HG03378 (cell line): ENCODE results near the gene PAK1.

Experiments
- ATAC-seq: cut with Tn5 transposase; IDR thresholded peaks from one replicate; pipeline ENCODE4 v1.9.1; 2021; ENCODE audit warnings: mild to moderate bottlenecking, moderate library complexity; ENCODE audit not compliant: unreplicated experiment

PAK1 gene

DNA sequence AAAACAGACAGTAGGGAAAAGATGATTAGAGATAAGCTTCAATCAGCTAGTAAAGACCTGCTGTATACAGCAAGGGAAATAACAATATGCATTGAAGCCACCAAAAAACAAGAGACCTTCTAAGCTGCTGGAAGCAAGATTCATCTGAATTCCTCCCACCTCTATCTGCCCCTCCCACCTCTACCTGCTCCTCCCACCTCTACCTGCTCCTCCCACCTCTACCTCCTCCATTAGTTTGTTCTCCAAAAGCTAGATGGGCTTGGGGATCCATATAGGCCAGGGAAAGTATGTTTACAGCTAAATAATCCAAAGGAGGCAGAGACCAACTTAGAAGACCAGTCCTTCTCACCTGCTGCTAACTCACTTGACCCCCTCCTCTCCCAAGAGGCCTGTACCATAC lies 33.2 kb downstream of the PAK1 start:
- no peak for ATAC-seq

DNA sequence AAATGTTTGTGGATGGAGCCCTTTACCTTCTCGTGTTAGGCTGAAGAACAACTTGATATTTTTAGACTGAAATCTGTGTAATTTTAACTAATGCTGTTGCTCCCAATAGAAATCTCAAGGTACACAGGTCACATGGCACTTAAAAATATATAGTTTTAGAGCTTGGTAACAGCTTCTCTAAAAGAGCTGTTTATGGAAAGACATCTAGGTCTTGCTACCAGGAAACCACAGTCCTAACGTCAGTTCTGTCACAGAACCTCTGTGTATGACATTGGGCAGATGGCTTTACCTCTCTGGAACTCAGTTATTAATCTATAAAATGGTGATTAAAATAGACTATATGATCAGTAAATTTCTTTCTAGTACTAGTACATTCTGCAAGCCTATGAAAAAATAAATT lies 35.4 kb downstream of the PAK1 start:
- no peak for ATAC-seq

DNA sequence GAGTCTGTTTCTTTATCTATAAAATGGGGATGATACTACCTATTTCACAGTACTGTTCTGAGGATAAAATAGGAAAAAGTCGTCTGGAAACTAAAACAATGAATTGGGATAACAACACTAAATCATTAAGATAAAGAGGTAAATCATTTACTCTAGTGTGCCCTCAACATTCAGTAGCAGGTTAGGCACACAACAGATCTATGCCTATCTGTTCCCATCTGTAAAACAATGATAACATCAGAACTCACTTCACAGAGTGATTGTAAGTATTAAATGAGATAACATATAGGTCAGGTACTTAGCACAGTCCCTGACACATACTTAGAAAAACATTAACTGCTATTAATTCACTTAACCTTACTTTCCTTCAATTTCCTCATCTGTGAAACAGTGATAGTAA lies 36.9 kb downstream of the PAK1 start:
- ATAC-seq: no peak

DNA sequence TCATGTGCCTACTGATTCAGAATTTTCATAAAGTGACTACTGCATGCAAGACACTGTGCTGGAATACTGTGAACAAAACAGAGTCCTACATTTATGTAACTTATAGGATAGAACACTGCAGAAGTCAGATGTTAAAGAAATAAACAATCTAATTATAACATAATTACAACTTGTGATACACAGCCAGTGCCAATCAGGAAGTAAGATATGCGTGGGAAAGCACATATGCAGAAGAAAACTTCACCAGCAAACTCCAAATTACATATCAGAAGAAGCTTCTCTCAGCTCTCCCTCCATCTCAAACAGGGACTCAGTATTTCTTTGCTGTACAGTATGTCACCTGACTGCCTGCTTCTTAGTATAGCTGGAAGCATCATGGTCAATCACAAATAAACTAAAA lies 37.4 kb downstream of the PAK1 start:
- ATAC-seq: no peak

DNA sequence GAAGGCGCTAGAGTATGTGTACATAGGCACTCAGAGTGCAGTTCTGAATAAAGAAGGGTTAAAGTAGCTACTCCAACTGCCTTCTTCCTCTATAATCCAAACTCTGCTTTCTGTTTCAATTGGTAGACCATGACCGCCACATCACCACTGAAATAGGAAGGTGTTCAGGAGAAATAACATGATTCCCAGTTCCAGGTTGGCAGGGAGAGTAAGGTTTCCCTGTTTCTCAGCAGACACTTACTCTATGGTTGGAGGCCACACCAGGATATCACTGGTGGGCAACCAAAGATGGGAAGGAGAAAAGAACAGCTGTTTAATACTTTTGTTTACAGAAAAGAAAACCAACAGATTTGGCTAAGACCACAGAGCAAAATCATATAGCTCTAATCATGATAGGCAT lies 37.9 kb downstream of the PAK1 start:
- ATAC-seq: no peak

DNA sequence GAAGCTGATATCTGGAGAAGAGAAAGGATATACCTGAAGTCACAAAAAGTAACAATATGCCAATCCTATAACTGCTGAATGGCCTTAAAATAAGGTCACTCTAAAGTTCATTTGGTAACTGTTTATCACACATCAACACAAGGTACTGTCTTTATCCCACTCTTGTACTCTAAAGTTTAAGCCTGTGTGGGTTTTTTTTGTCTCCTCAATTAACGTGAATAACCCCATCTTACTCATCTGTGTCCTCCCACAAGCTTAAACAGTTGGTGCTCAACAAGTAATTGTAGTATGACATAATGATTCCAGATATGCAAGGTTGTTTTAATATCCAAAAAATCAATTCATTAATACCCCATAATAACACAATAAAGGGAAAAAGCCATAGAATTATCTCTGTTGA lies 42.1 kb downstream of the PAK1 start:
- no peak for ATAC-seq

DNA sequence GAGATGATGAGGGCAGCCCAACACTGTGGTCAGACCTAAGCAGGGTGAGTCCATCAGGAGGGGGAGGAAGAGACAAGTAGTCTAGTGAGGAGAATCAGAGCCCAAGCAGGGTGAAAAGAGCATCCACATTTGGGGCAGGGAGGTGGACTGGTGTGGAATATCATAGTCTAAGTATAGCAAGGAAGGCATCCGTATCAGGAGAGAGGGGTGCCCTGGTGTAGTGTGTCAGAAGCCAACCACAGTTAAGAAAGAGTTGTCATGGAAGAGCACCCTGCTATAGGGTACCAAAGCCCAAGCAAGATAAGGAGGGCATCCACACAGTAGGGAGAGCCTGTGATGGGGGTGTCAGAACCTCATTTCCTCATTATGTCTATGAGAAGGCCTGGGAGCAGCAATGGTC lies 45.3 kb downstream of the PAK1 start:
- ATAC-seq: no peak

DNA sequence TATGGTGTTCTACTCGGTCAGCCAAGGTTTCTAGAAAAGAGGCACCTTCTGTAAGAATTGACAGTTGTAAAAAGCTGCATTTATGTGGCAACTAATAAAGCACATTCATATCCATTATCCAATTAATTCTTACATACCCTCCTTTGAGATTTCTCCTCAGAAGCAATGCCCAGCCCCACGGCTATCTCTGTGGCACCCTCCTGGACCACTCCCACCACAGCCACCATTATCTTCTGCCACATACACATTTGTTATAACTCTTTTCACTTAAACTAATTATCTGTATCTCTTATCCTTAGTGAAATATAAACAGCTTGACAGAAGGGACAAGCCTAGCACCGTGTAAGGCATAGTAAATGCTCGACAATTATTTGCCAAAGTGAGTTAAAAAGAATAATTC lies 48.5 kb downstream of the PAK1 start:
- ATAC-seq: no peak

DNA sequence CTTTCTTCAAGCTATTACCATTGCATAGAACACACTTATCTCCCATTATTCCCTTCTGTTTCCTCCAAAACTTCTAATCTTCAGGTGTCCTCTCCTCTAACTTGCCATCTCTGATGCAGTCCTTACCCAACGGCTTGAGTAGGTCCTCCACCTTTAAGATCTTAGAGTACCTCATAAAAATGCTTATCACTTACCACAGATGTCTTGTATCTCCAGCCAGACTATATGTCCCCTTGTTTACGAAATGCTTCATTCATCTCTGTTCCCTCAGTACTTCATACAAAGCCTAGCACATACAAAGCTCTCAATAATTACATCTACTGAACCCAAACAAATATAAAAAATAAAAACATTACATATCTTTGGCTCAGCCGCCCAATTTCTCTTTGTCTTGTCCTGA lies 49.2 kb downstream of the PAK1 start:
- no peak for ATAC-seq

DNA sequence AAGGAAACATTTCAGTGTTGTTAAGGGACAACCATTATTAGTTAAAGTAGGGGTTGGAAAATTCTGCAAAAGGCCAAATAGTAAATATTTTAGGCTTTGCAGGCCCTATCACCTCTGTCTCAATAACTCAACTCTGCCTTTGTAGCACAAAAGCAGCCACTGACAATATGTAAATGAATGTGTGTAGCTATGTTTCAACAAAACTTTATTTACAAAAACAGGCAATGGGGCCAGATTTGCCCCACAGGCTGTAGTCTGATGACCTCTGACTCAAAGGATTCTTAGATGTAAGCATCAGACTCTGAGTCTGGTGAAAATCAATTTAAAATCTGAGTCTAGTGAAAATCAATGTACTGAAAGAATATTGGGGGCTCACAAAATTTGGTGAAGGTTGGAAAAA lies 50.3 kb downstream of the PAK1 start:
- ATAC-seq: no peak

DNA sequence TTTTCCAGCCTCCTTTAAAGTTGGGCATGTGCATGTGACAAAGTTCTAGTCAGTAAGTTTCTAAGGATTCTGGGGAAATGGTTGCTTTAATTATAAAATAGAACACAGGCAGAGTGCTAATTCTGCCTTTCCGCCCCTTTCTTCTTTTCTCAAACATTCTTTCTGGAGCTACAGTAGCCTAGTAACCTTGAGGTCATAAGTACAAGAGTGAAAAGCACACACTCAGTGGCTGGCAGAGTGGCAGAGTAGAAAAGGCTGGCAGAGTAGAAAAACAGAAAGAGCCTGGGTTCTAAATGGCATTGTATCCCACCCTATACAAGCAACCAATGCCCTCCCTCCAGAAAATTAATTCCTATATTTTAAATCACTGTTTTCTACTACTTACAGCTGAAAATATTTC lies 51.2 kb downstream of the PAK1 start:
- no peak for ATAC-seq

DNA sequence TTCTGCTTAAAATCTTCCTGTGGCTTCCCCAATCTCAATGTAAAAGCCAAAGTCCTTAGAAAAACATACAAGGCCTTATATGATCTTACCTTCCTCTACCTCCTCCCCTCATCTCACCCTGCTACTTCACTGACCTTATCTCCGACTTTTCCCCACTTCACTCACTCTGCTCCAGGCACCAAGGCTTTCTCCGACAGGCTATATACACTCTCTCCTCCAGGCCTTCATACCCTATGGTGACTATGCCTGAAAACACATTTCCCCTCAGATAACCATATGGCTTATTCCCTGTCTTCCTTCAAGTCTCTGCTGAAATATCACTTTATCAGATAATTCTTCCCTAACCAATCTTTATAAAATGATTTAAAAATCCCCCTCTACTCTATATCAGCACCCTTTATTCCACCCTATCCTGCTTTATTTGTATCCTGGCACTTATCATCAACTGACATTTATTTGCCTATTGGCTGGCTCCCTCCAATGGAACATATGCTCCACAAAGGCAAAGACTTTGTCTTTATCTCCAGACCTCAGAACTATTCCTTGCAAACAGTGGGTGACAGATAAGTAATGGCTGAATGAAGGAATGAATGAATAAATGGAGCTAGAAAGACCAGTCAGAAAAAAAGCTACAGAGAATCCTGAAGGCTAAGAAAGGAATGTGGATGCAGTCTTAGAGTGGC lies 52.7 kb downstream of the PAK1 start:
- no peak for ATAC-seq

DNA sequence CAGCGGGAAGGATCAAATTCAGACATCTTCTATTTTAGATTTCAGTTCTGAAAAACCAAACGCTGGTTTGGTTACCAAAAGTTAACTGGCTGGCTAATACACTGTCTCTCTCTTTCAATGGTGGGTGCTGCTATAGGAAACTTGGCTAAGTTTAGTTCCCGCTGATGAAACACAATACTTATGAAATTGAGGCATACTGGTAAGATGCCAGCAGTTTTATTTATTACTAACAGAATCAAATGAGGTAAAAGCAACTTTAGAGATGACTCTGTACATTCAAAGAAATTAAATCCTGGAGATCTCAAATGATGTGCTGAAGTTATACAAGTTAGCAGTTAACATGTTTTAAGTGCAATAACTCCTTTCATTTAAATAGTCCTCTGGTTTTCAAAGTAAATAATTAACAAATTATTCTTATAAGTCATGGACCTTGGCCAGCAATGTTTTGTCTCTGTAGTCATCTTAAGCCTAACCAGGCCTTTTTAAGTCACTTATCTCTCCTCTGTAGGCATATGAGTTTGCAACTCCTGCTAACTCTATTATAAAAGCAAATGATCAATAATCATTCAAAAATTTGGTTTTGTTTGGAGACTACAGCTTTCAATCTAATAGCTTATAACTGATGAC lies 54.8 kb downstream of the PAK1 start:
- no peak for ATAC-seq

DNA sequence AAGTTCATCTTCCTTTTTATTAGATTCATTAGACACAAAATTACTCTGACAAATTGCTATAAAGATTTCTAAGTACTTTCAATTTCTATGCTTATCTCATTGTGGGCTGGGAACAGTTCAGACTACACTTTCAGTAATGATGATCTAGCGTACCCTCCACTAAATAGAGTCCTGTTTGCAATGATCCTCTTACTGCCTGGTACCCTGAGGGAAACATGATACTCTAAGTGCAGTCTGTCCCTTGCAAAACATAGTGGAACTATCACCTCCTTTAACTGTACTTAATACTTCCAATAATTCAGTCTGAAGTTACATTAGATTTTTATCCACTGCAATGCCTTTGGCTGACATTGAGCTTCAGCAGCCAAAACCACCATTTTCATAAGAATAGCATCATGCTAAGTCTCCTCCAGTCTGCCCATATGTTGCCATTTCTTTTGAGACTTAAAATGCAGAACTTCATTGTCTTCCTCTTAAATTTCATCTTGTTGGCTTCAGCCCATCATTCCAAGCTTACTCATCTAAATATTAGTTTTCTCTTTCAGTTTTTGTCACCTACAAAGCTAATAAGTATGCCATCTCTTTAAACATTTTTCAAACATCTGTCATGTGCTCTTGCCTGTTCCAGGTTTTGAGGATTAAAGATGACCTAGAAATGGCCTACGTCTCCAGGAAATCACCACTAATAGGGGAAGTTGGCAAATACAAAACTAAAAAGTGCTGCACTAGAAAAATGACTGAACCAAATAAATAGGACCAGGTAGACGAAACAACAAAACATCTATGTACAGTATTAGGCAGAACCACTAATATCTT lies 55.5 kb downstream of the PAK1 start:
- ATAC-seq: no peak

DNA sequence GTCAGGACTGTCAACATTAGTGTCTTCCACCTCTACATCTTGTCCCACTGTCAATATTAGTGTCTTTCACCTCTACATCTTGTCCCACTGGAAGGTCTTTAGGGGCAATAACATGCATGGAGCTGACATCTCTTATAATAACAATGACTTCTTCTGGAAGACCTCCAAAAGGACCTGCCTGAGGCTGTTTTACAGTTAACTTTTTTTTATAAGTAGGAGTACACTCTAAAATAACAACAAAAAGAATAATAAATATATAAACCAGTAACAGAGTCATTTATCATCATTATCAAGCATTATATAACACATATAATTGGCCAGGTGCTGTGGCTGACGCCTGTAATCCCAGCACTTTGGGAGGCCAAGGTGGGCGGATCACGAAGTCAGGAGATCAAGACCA lies 57.5 kb downstream of the PAK1 start:
- no peak for ATAC-seq

DNA sequence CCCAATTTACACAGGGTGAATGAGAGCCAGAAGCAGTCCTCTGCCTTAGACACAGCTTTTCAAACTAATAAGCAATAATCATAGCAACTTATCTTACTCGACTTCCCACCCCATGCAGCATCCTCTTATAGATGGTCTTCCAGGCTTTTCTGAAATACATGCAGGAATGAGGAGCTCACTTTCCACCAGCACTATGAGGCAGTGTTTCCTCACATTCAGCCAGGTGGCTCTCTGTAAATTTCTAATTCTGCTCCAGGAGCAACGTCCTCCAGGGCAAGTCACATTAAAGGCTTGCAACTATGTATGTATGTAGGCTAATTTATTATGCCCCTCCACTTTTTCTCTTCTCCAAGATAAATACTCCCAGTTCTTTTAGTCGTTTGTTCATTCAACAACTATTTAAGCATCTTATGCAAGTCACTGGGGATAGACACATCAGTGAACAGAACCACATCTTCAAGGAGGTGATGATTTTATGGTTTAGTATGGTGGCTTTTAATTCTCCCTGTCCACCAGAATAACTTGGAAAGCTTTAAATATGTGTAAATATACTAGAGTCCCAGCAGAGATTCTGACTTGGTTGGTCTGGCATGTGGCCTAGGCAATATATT lies 59.9 kb downstream of the PAK1 start:
- no peak for ATAC-seq

DNA sequence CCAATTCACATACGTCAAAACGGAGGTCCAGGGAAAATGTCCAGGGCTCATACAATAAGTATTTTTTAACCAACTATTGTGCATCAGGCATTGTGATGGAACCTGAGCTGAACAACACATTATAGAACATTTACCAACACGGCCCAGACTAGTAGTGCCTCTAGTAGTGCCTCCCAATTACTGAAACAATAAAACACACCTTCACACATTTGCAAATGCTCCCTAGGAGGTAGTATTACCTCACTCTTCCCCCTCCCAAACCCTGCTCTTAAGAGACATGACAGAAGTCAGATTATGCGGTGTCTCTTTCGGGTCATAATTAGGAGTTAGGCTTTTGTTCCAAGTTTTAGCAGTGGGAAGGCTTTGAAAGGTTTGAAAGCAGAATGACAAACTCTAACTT lies 61.1 kb downstream of the PAK1 start:
- no peak for ATAC-seq

DNA sequence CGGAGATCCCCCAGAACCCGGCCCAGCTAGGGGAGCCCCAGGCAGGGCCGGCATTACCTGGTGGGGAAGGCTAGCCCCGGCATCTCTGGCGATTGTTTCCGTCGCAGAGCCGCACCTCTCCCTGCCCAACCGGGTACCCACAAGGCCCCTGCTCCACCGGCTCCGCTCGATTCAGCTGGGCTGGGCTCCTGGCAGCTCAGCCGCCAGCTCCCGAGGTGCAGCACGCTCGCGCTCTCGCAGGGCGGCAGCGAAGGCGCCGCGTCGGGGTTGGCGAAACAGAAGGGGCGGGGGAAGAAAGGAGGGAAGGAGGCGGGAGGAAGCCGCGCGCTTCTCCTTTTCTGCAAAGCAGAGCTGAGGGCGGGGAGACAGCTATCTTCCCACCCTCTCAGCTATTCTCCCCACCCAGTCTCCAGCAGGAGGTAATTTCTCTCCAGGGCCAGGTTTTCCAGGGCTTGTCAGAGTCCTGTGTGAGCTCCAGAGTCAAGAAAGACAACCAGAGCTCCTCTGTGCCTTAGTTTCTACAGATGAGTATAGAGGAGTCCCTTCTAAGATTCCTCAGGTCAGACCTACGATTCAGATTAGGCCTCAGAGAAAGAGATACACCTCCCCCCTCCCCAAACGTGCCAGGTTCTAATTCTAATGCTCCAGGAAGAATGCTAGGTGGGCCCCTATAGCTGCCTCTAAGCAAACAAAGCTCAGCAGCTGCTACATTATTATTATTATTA lies 62.0 kb downstream of the PAK1 start:
- ATAC-seq: peak; percentile 76

DNA sequence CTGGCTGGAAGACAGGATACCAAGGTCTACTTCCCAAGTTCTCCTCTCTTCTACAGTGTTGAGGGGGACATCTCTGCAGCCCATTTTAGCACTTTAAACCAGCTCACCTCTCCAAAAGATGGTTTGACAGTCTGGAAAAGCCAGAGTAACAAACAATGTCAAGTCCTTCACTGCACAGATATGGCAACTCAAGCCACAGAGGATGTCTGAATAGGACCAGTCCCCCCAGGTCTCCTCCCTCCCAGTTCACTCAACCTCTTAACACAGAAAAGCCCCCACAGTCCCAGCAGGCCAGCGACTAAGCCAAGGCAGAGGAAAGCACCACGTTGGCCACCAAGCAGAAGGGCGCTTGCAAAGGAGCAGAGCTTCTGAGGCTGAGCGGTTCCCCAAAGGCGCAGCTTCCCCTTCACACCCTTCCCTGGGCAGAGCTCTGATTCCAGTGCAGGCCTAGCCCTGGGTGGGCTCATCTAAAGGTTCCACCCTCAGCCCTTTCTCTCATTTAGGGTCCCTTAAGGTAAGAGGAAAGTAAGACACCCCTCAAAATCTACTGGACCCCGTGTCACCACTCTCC lies 62.7 kb downstream of the PAK1 start:
- ATAC-seq: peak; percentile 32

DNA sequence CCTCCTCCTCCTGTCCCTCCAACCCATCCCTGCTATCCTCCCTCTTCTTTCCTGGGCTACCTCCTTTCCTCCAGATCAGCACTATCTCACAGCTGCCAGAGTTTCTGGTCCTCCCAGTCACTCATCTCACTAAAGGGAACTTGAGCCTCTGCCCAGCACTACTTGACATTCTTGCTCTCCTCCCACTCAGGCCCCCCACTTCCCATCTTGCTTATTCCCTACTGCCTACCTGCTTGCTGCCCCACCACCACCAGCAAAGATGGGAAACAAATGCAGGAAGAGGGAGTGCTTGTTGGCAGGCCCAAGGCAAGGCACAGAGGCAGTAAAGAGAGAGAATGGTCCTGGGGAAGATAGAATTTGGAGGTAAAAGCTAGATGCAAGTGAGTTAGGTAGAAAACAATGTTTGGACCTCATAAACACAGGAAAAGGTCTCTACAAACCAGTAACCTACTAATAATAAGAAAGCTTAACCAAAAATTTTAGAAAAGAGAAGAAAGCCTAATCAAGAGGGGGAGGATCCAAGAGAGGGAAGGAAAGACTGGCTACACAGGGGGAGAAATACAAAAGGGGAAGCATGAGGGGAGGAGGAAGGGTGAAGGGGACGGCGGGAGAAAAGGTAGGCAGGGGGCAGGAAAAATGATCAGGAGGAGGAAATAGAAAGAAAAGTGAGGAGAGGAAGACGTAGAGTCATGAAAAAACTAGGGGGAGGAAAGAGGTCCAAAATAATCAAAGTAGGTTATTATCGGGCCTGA lies 63.6 kb downstream of the PAK1 start:
- ATAC-seq: no peak
